ENCODE measurements around the gene ZFYVE1.

The ZFYVE1 gene

DNA sequence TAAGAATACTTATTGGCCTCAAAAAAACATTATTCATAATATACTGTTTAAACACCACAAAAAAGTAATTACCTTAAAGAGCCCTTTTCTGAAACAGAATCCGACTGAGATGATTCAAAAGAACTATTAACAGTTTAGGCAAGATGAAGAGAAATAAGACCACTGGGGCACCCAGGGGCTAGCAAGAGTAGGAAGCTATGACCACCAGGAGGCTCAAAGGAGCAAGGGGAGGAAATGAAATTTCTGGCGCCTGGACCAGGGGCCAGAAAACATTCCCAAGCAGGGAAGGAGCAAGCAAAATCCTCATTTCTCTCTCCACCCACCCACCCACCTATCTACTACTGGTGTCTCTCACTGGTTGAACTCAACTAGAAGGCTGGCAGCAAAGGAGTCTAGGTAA, 106.9 kb downstream of the ZFYVE1 start:
- DNase-seq (ENCODE audit: low read depth in 2 of 2): no peak

Measured in stimulated activated CD4-positive, alpha-beta T cell treated with anti-CD3 and anti-CD28 coated beads, Interleukin-12 subunit alpha, Interleukin-12 subunit beta, amount 100 ng/mL, for 24 hours (primary cell).